ENCODE measurements around the gene WNT7B.

- TF ChIP-seq CTCF (IDR thresholded peaks at IDR 0.05) (no peak), POLR2A (IDR thresholded peaks at IDR 0.05) (no peak)
Measured at GRCh38 chr22:45878051-45878781, 98.7 kb downstream of the WNT7B start.
